K562 (cell line): ENCODE measurements around the gene RERE. TPM values are rescaled to one million over a fixed set of nuclear protein-coding genes. Genes with fewer than 3 reads are reported as not detected.

ENCODE experiments used
- AFF1 ChIP-seq, 2 experiments: fragments of 450-650 bp; IDR thresholded peaks; 2 replicates each; pipeline ENCODE4 v1.6.1; 2018; ENCODE audit warnings: mild to moderate bottlenecking in 2 of 2, low read depth in 1 of 2; ENCODE audit not compliant: partially characterized antibody in 2 of 2
- CHD1 ChIP-seq: fragments of 200-600 bp; sonication (generic); IDR thresholded peaks from one replicate; pipeline ENCODE4 v1.6.1; 2012; ENCODE audit warnings: mild to moderate bottlenecking, moderate library complexity, low read length, inconsistent platforms
- L3MBTL2 ChIP-seq: fragments of 450-650 bp; IDR thresholded peaks from 2 replicates; pipeline ENCODE4 v1.6.1; 2016; ENCODE audit warnings: mild to moderate bottlenecking, moderate library complexity
- NCOA4 ChIP-seq: fragments of 450-650 bp; IDR thresholded peaks from 2 replicates; pipeline ENCODE4 v1.6.1; 2018; ENCODE audit warnings: mild to moderate bottlenecking; ENCODE audit not compliant: partially characterized antibody
- RB1 ChIP-seq: fragments of 450-650 bp; IDR thresholded peaks from 2 replicates; pipeline ENCODE4 v1.6.1; 2017; ENCODE audit warnings: low read depth, mild to moderate bottlenecking
- RBM22 ChIP-seq: fragments of 200-400 bp; formaldehyde crosslinking; IDR thresholded peaks from 2 replicates; pipeline ENCODE4 v1.6.1; 2018; ENCODE audit warnings: low read length, low read depth; ENCODE audit not compliant: poor library complexity, severe bottlenecking
- RFX1 ChIP-seq: fragments of 450-650 bp; IDR thresholded peaks from 2 replicates; pipeline ENCODE4 v1.6.1; 2016; ENCODE audit warnings: mild to moderate bottlenecking, moderate library complexity
- SMAD4 ChIP-seq: fragments of 250-450 bp; sonication (Bioruptor Pico); conservative IDR thresholded peaks from 2 replicates; pipeline ENCODE4 v1.8.0; 2021; ENCODE audit warnings: inconsistent platforms, mild to moderate bottlenecking, moderate library complexity
- SOX6 ChIP-seq: fragments of 450-650 bp; IDR thresholded peaks from 2 replicates; pipeline ENCODE4 v1.6.1; 2014; ENCODE audit warnings: mild to moderate bottlenecking
- SRSF3 ChIP-seq: fragments of 200-400 bp; formaldehyde crosslinking; IDR thresholded peaks from 2 replicates; pipeline ENCODE4 v1.6.1; 2016; ENCODE audit warnings: mild to moderate bottlenecking, low read length, moderate library complexity; ENCODE audit not compliant: insufficient read depth
- ZBTB17 ChIP-seq: fragments of 450-650 bp; formaldehyde crosslinking; IDR thresholded peaks from 2 replicates; pipeline ENCODE4 v1.4.0; 2020; ENCODE audit warnings: mild to moderate bottlenecking
- ZNF175 ChIP-seq: fragments of 200-800 bp; sonication (Bioruptor generic); IDR thresholded peaks from 2 replicates; pipeline ENCODE4 v1.6.1; 2016; ENCODE audit warnings: low read depth, mild to moderate bottlenecking, missing genetic modification characterization, missing compliant biosample characterization
- ZNF318 ChIP-seq, 2 experiments: fragments of 450-650 bp; IDR thresholded peaks; 2 replicates each; pipeline ENCODE4 v1.6.1; 2016; ENCODE audit warnings: mild to moderate bottlenecking in 2 of 2, borderline replicate concordance in 1 of 2, low read depth in 1 of 2, moderate library complexity in 1 of 2
- polyA plus RNA-seq, 8 experiments: library from polyadenylated mRNA; depleted of rRNA in 4 of 8; stranded (reverse) in 5 of 8; unstranded in 3 of 8; fragments of >200 nt; fragmentation: Nextera tagmentation in 2 of 8; fragmentation: Illumina TruSeq in 1 of 8; extraction: Ambion mirVana in 2 of 8; extraction: Trizol in 1 of 8; gene quantifications; 2 replicates each; pipeline versions ENCODE4 v1.2.1 to v1.2.3, GENCODE V29; 2011 to 2014; ENCODE audit warnings: inconsistent platforms in 1 of 8, missing spikeins in 1 of 8
- total RNA-seq, 7 experiments: library from RNA; depleted of rRNA in 6 of 7; stranded (reverse); fragments of >200 nt in 6 of 7; fragmentation: Illumina TruSeq in 2 of 7; extraction: Trizol in 2 of 7; gene quantifications; 2 replicates each; pipeline versions ENCODE4 v1.2.1 to v1.2.3, GENCODE V29; 2011 to 2021; ENCODE audit warnings: low replicate concordance in 1 of 7

The RERE gene
- total and polyA plus RNA-seq, 9 of the 15 experiments (the other 6 are each of a cell fraction or from before 2014, with no cell fraction given), result 3.0 to 51.5 (median 13.4) TPM

- TF ChIP-seq ZNF318 (IDR thresholded peaks at IDR 0.05; ENCODE audit: borderline replicate concordance in 1 of 2, low read depth in 1 of 2) (no peak), NCOA4 (no peak), SOX6 (no peak), AFF1 (IDR thresholded peaks at IDR 0.05; ENCODE audit: low read depth in 1 of 2, partially characterized antibody in 2 of 2) (no peak), ZBTB17 (CRISPR knock-in tag) (no peak), ZNF175 (CRISPR knock-in tag) (no peak), SRSF3 (no peak), CHD1 (no peak), SMAD4 (CRISPR knock-in tag) (peak; percentile 48), RFX1 (no peak), RBM22 (peak; percentile 82), L3MBTL2 (no peak), RB1 (peak; percentile 72; the same call in 1 of the 2 replicates)
Measured at GRCh38 chr1:8423692-8424538, 393.5 kb downstream of the RERE start (continued).
